ENCODE measurements around the gene CHRNA5. TPM values are rescaled to one million over a fixed set of nuclear protein-coding genes. Genes with fewer than 3 reads are reported as not detected.

The CHRNA5 gene
- polyA plus RNA-seq, 1 experiment, result 1.1 TPM

Small RNAs within 50 kb of the gene (small RNA-seq; reads per million reads assigned to genes)
- not detected for gene AC067863.2 (ENCODE audit: insufficient read length, low read depth, low replicate concordance)

Other genes with a start within 250 kb of the CHRNA5 start
- gene CRABP1, start 225.2 kb upstream of the CHRNA5 start, polyA plus RNA-seq (2011; rRNA removed), result not detected in 2 replicates
- 11.1 and 21.7 TPM in 2 replicates for gene IREB2, start 127.3 kb upstream of the CHRNA5 start, polyA plus RNA-seq (2011; rRNA removed)
- gene HYKK, start 57.9 kb upstream of the CHRNA5 start, polyA plus RNA-seq (2011; rRNA removed), result 3.2 and 4.6 TPM in 2 replicates
- gene PSMA4, start 25.1 kb upstream of the CHRNA5 start, polyA plus RNA-seq (2011; rRNA removed), result 115 and 252 TPM in 2 replicates
- gene CHRNA3, start 55.5 kb downstream of the CHRNA5 start, polyA plus RNA-seq (2011; rRNA removed), result not detected in 2 replicates
- not detected in 2 replicates for gene CHRNB4, start 75.7 kb downstream of the CHRNA5 start, polyA plus RNA-seq (2011; rRNA removed)
- gene ADAMTS7, start 245.9 kb downstream of the CHRNA5 start, polyA plus RNA-seq (2011; rRNA removed), result 3.1 and 9.6 TPM in 2 replicates